Bronchial epithelial cell (primary cell): ENCODE results near the gene ANKRD31. TPM values are rescaled to one million over a fixed set of nuclear protein-coding genes. Genes with fewer than 3 reads are reported as not detected.
"Not testable (repeated sequence)": the region's sequence is repeated elsewhere in the genome, so short reads cannot be mapped to it uniquely, and the experiment has no call there.

Source experiments
- DNase-seq: peaks from one replicate; pipeline ENCODE4 v3.0.0-alpha.2; 2010; ENCODE audit warnings: low read depth
- FAIRE-seq: peaks from 2 replicates; lab custom pipeline; 2011; peaks lifted over from hg19 to GRCh38; lab: Jason Lieb, UNC
- H3K27me3 ChIP-seq: 2 replicates; pipeline ENCODE4 v1.5.1; 2011; ENCODE audit warnings: low read length; ENCODE audit not compliant: control insufficient read depth, insufficient read depth
- H3K36me3 ChIP-seq: 2 replicates; pipeline ENCODE4 v1.5.1; 2011; ENCODE audit warnings: low read length; ENCODE audit not compliant: control insufficient read depth, insufficient read depth
- H3K4me3 ChIP-seq: 2 replicates; pipeline ENCODE4 v1.5.1; 2011; ENCODE audit warnings: mild to moderate bottlenecking, low read depth, low read length, control low read depth
- CTCF ChIP-seq: IDR thresholded peaks from 2 replicates; pipeline ENCODE4 v1.5.1; 2011; ENCODE audit warnings: mild to moderate bottlenecking, moderate library complexity, low read length, control low read depth, inconsistent platforms; ENCODE audit not compliant: insufficient read depth, severe bottlenecking
- total RNA-seq: library from RNA; depleted of rRNA; stranded (reverse); fragments of >200 nt; gene quantifications from 2 replicates; pipeline ENCODE4 v1.2.1, GENCODE V29; 2014

Gene ANKRD31
- total RNA-seq, 1 donor from 2014 or later, result 0.26 TPM

- H3K36me3 ChIP-seq, result no peaks in the 10 kb centered on the region
- TF ChIP-seq CTCF, result no peak
- no peak for DNase-seq
- FAIRE-seq, result no peak
- H3K27me3 ChIP-seq, result no peaks in the 10 kb centered on the region
- H3K4me3 ChIP-seq, result no peak overlapping the region
Measured at GRCh38 chr5:75190227-75190626, 46.5 kb downstream of the ANKRD31 start.

DNA sequence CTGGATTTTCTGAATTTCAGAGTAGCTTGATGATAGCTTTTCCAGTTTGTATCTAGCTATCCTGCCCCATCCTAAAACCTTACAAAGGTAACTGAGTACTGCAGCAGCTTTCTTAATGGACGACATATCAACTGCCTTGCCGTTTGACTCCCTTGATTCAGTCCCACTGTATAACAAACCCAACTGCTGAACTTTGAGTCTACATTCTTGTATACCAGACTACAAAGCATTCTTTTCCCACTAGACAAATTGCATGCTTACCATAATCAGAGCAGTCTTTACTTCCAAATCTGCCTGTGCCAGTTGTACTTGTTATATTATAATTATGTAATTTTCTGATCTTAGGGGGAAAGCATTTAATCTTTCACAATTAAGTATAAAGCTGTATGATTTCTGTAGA is 47.3 kb downstream of the ANKRD31 start:
- no peak for TF ChIP-seq CTCF
- DNase-seq (no peak), FAIRE-seq (no peak)
- Histone ChIP-seq H3K36me3 (no peaks in the 10 kb centered on the region), H3K4me3 (no peak overlapping the region), H3K27me3 (no peaks in the 10 kb centered on the region)

- FAIRE-seq (no peak), DNase-seq (peak; percentile 32)
- Histone ChIP-seq H3K4me3 (no peak overlapping the region), H3K27me3 (no peaks in the 10 kb centered on the region), H3K36me3 (no peaks in the 10 kb centered on the region)
- TF ChIP-seq CTCF, result no peak
Measured at GRCh38 chr5:75185763-75186162, 50.9 kb downstream of the ANKRD31 start.

- not testable (repeated sequence) for H3K36me3 ChIP-seq, FAIRE-seq, H3K4me3 ChIP-seq, DNase-seq, H3K27me3 ChIP-seq
Measured at GRCh38 chr5:75176009-75176408, 60.7 kb downstream of the ANKRD31 start.

- not testable (repeated sequence) for DNase-seq, H3K4me3 ChIP-seq, FAIRE-seq, H3K27me3 ChIP-seq, H3K36me3 ChIP-seq
Measured at GRCh38 chr5:75174872-75175271, 61.8 kb downstream of the ANKRD31 start.

DNA sequence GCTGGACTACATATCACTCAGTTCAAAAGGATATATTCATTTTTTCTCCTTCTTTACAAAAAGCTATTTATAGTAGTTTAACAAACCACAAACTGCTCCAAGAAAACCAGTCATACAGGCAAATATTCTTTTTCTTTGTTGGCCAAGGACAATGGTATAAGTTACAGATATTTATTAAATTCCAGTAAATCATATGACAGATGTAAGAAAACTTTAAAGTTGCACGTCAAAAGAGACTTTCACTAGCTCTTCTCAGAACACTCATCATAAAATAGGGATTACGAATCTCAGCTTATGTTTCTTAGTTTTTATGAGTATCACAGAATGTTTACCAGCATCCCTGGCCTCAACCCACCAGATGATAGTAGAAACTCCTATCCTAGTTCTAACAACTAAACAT is 67.2 kb downstream of the ANKRD31 start:
- H3K4me3 ChIP-seq, result no peak overlapping the region
- DNase-seq (no peak), FAIRE-seq (no peak)
- no peaks in the 10 kb centered on the region for H3K36me3 ChIP-seq
- H3K27me3 ChIP-seq, result no peaks in the 10 kb centered on the region
- TF ChIP-seq CTCF, result no peak

GRCh38 chr5:75168026-75168735 is 68.5 kb downstream of the ANKRD31 start:
- TF ChIP-seq CTCF, result no peak
- no peak for FAIRE-seq

More at GRCh38 chr5:75168026-75168735, 68.5 kb downstream of the ANKRD31 start:
- H3K27me3 ChIP-seq, result no peaks in the 10 kb centered on the region
- DNase-seq, result no peak
- H3K4me3 ChIP-seq, result no peak overlapping the region
- H3K36me3 ChIP-seq, result no peaks in the 10 kb centered on the region
